HG03520 (cell line): ENCODE data around the gene GMCL1.

Experiments used
- ATAC-seq: cut with Tn5 transposase; IDR thresholded peaks from one replicate; pipeline ENCODE4 v1.9.1; 2021; ENCODE audit warnings: mild to moderate bottlenecking, moderate library complexity; ENCODE audit not compliant: unreplicated experiment

GMCL1 gene

DNA sequence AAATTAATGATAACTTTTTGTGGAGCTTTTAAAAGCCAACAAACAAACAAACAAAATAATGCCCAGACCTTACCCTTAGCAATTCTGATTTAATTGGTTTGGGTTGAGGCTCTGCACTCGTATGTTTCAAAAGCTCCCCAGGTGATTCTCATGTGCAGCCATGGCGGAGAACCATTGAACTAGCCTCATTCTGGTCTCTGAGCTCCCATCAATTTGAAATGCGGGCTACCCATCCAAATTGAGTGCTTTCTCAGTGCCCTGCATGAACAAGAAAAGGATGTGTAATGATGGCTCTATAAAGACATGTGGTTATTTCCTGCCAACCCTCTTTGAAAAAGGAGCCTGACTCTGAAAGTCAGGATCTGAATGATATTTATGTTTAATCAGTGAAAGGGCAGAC lies 93.7 kb downstream of the GMCL1 start:
- ATAC-seq: no peak

- no peak for ATAC-seq
These were observed 97.5 kb downstream of the GMCL1 start for GRCh38 chr2:69926849-69927515.
